Upper lobe of left lung (tissue), 6 donors: ENCODE measurements around the gene HOXB4. TPM values are rescaled to one million over a fixed set of nuclear protein-coding genes. Genes with fewer than 3 reads are reported as not detected.

ENCODE experiments used
- ATAC-seq, 2 donors: fragments of 200-7000 bp; cut with Tn5 transposase; one replicate each; pipeline ENCODE4 v1.9.1; 2022; ENCODE audit warnings: mild to moderate bottlenecking in 2 of 2, moderate library complexity in 2 of 2; ENCODE audit not compliant: low FRiP score in 2 of 2
- DNase-seq, 2 donors: peaks; one replicate each; pipeline ENCODE4 v3.0.0-alpha.2; 2019 to 2020
- H3K27ac ChIP-seq, 4 donors: fragments of 200-600 bp; sonication (generic); one replicate each; pipeline ENCODE4 v1.5.1; 2016 to 2019
- H3K27me3 ChIP-seq, 4 donors: fragments of 200-600 bp; sonication (generic); one replicate each; pipeline ENCODE4 v1.5.1; 2017 to 2019
- H3K36me3 ChIP-seq, 4 donors: fragments of 200-600 bp; sonication (generic); one replicate each; pipeline ENCODE4 v1.5.1; 2016 to 2019
- H3K4me1 ChIP-seq, 4 donors: fragments of 200-600 bp; sonication (generic); one replicate each; pipeline ENCODE4 v1.5.1; 2018 to 2019
- H3K4me3 ChIP-seq, 4 donors: fragments of 200-600 bp; sonication (generic); one replicate each; pipeline ENCODE4 v1.5.1; 2017 to 2019; ENCODE audit warnings: mild to moderate bottlenecking in 2 of 4, moderate library complexity in 1 of 4
- H3K9me3 ChIP-seq, 4 donors: fragments of 200-600 bp; sonication (generic); one replicate each; pipeline ENCODE4 v1.5.1; 2018 to 2019
- CTCF ChIP-seq, 6 experiments: fragments of 450-650 bp in 4 of 6; fragments of 200-600 bp in 2 of 6; sonication (generic) in 2 of 6; IDR thresholded peaks; one replicate each; pipeline ENCODE4 v1.5.1; 2016 to 2019; ENCODE audit warnings: antibody characterized with exemption in 6 of 6
- EP300 ChIP-seq, 4 donors: sonication (generic); formaldehyde crosslinking; IDR thresholded peaks; one replicate each; pipeline ENCODE4 v1.5.1; 2017; ENCODE audit warnings: antibody characterized with exemption in 4 of 4, control low read depth in 2 of 4
- POLR2A ChIP-seq, 4 donors: fragments of 450-650 bp; IDR thresholded peaks; one replicate each; pipeline ENCODE4 v1.5.1; 2016 to 2017; ENCODE audit warnings: antibody characterized with exemption in 4 of 4, mild to moderate bottlenecking in 2 of 4
- POLR2AphosphoS5 ChIP-seq, 2 donors: sonication (generic); formaldehyde crosslinking; IDR thresholded peaks; one replicate each; pipeline ENCODE4 v1.5.1; 2017; ENCODE audit warnings: antibody characterized with exemption in 2 of 2
- WGBS, 2 donors: methylation state at CpG; one replicate each; pipeline ENCODE4 v1.1.5; 2017 to 2018; 5-methylcytosine and 5-hydroxymethylcytosine counted together
- total RNA-seq, 6 donors: library from RNA; depleted of rRNA in 4 of 6; stranded (reverse); fragments of >200 nt in 4 of 6; gene quantifications; one replicate each; pipeline versions ENCODE4 v1.1.0 to v1.2.1, GENCODE V29; 2016 to 2021
- donor health status: DM: no; HTN: no; CAD: no; lungs with moderate emphysema.
- donor health status: DM: no; HTN: yes; CAD: no; lungs with severe emphysema.

Gene HOXB4
- total RNA-seq, 6 donors from 2014 or later = 0.61 to 5.6 (median 2.0) TPM

GRCh38 chr17:48550502-48551213, 27.5 kb downstream of the HOXB4 start:
- WGBS, 2 donors = 47 to 64% methylated on average over 18 to 60 of the region's 70 CpGs
- peak overlapping the region; percentile 64 to 86 (median 76) for H3K27ac ChIP-seq
- no peak for TF ChIP-seq POLR2AphosphoS5 (IDR thresholded peaks at IDR 0.05)
- TF ChIP-seq POLR2A (IDR thresholded peaks at IDR 0.05) = no peak
- no peak for TF ChIP-seq EP300 (IDR thresholded peaks at IDR 0.05)
- no peak for TF ChIP-seq CTCF (IDR thresholded peaks at IDR 0.05)
- peaks cover 0 to 28% (median 10%) of the 10 kb centered on the region in 4 donors for H3K27me3 ChIP-seq
- DNase-seq (peak in 1 of 2 donors; percentile 86), ATAC-seq (no peak)
- peaks cover 3 to 14% (median 7%) of the 10 kb centered on the region in 4 donors for H3K4me1 ChIP-seq
- no peak overlapping the region for H3K4me3 ChIP-seq
- no peaks in the 10 kb centered on the region for H3K9me3 ChIP-seq
- no peaks in the 10 kb centered on the region for H3K36me3 ChIP-seq

- no peak for DNase-seq
- H3K9me3 ChIP-seq = no peaks in the 10 kb centered on the region
- no peaks in the 10 kb centered on the region for H3K36me3 ChIP-seq
- ATAC-seq = no peak
- H3K4me1 ChIP-seq = peaks cover 6 to 14% (median 9%) of the 10 kb centered on the region in 4 donors
- peak overlapping the region; percentile 64 to 86 (median 76) for H3K27ac ChIP-seq
- TF ChIP-seq POLR2AphosphoS5 (IDR thresholded peaks at IDR 0.05) = no peak
- no peak for TF ChIP-seq CTCF (IDR thresholded peaks at IDR 0.05)
- peaks cover 0 to 23% (median 11%) of the 10 kb centered on the region in 4 donors for H3K27me3 ChIP-seq
- H3K4me3 ChIP-seq = no peak overlapping the region
- 57 to 69% methylated on average over 17 to 18 of the region's 18 CpGs for WGBS, 2 donors
Observed at GRCh38 chr17:48549914-48550501, 28.1 kb downstream of the HOXB4 start.

GRCh38 chr17:48549281-48549630, 28.9 kb downstream of the HOXB4 start:
- no peak for DNase-seq
- TF ChIP-seq POLR2A (IDR thresholded peaks at IDR 0.05) (no peak), CTCF (IDR thresholded peaks at IDR 0.05) (no peak), POLR2AphosphoS5 (IDR thresholded peaks at IDR 0.05) (no peak), EP300 (IDR thresholded peaks at IDR 0.05) (no peak)
- Histone ChIP-seq H3K4me3 (no peak overlapping the region), H3K36me3 (no peaks in the 10 kb centered on the region), H3K27me3 (peaks cover 0 to 20% (median 9%) of the 10 kb centered on the region in 4 donors), H3K27ac (peak overlapping the region in 3 of 4 donors; percentile 19 to 86 (median 69)), H3K4me1 (peaks cover 10 to 22% (median 12%) of the 10 kb centered on the region in 4 donors), H3K9me3 (no peaks in the 10 kb centered on the region)
- WGBS, 2 donors = 62 to 66% methylated on average over 3 of the region's 3 CpGs
- ATAC-seq = no peak

GRCh38 chr17:48548523-48549280, 29.4 kb downstream of the HOXB4 start:
- Histone ChIP-seq H3K36me3 (no peaks in the 10 kb centered on the region), H3K4me1 (peaks cover 10 to 27% (median 13%) of the 10 kb centered on the region in 4 donors), H3K9me3 (no peaks in the 10 kb centered on the region), H3K4me3 (no peak overlapping the region), H3K27me3 (peaks cover 0 to 24% (median 10%) of the 10 kb centered on the region in 4 donors), H3K27ac (peak overlapping the region; percentile 42 to 86 (median 68))
- WGBS, 2 donors = 45 to 60% methylated on average over 6 of the region's 6 CpGs
- TF ChIP-seq CTCF (IDR thresholded peaks at IDR 0.05) = no peak
- TF ChIP-seq POLR2AphosphoS5 (IDR thresholded peaks at IDR 0.05) = no peak
- TF ChIP-seq EP300 (IDR thresholded peaks at IDR 0.05) = no peak
- TF ChIP-seq POLR2A (IDR thresholded peaks at IDR 0.05) = no peak
- DNase-seq (no peak), ATAC-seq (no peak)
